Measurements from ENCODE around the gene ACSBG1.
"Not testable (repeated sequence)": the region's sequence is repeated elsewhere in the genome, so short reads cannot be mapped to it uniquely, and the experiment has no call there.

The ACSBG1 gene

DNA sequence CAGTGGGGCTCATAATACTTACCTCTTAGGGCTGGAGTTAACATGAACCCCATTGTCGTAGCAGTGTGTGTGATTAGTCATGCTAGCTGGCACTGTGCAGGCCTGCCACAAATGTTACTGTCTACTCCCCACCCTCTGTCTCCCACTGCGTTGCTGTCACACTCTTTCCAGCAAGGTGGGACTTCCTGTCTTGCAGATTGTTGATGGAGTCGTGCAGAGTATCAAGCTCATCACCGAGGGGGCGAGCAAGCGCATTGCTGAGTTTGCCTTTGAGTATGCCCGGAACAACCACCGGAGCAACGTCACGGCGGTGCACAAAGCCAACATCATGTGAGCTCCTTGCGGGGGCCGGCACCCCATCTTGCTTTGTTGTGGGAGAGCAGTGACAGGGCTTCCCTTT lies 72.3 kb downstream of the ACSBG1 start:
- peak in 5 of 6 experiments; percentile 11 to 41 (median 18) for DNase-seq

DNA sequence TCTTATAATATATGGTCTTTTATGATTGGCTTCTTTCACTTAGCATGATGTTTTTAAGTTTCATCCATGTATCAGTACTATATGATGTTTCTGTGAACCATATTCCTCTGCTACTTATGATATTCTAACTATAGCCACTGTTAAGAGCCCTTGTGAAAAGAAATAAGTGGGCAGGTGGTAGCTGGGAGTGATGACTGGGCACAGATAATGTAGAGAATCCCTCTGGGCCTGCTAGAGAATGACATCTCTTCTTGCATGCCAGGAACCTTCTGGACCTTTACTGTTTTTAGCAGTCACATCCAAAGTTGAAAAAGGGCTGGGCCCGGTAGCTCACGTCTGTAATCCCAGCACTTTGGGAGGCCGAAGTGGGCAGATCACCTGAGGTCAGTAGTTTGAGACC lies 75.0 kb downstream of the ACSBG1 start:
- no peak for DNase-seq

DNA sequence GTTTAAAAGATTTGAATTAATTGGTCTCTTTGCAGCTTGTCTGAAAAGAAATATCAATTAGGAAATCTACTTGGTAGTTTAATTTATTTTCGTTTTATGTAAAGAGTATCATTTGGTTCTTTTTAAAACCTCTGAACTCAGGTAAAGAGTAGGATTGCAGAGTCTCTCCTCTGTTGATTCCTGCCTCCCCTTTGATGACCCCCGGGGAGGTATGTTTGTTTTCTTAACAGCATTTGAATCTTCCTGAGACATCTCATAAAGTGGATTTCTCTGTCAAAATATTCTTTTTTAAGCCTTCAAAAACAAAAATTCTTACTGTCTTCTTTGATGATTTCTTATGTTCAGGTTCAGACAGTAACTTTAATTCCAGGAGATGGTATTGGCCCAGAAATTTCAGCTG lies 77.2 kb downstream of the ACSBG1 start:
- DNase-seq = no peak

DNA sequence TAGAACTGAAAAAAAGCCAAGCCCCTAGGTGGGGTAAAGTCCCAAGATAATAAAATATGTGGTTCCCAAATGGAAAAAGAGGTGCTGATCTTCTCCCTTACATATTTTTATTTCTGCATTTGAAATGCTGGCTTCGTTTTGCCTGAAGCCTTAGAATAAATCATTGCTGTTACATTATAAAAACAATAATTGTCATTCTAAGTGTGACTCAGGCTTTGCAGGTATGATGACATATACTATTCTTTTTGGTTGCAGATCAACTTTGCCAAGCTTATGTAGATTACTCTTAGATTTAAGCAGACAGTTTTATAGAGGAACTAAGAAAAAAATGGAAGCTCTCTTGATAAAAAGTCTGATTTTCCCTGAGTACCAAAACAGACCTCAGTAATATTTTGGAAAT lies 77.7 kb downstream of the ACSBG1 start:
- DNase-seq = no peak

DNA sequence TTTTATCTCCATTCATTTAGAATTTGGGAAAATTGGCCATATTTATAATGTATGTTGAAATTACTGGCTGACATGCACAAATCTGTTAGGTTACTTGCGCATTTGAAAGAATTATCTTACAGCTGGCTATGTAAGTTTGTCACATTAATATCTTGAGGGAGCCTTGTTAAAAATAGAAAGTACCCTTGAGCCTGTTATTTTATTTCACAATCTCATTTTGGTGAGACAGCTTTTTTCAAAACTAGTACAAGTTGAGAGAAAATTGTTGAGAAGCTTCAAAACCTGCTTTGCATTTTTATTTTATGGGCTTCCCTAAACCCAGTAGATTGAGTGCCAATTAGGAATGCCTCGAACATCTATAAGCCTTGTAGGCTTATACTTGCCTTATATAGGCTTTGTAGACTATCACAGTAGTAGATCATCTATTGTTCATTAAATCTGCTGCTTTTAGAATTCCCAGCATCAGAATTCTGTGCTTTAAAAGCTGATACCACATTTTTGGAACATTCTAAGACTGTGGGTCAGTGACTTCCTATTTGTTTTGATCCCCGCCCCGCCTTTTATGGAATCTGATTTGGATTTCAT lies 78.9 kb downstream of the ACSBG1 start:
- no peak for DNase-seq

DNA sequence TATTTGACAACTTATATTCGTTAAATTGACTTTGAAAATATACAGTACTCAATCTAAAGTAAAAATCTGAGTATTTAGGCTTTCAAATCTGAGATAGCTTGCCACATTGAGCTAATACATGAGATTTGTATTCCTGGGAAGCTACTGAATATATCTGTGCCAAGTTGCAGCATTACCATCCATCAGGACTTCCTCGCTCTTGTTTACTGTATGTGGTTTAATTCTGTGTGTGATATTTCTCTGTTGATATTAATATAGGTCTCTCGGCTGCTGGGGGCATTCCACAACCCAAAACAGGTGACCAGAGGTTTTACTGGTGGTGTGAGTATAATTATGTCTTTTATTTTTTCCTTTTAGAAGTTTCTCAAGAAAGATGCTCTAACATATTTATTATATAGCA lies 79.4 kb downstream of the ACSBG1 start:
- no peak for DNase-seq

DNA sequence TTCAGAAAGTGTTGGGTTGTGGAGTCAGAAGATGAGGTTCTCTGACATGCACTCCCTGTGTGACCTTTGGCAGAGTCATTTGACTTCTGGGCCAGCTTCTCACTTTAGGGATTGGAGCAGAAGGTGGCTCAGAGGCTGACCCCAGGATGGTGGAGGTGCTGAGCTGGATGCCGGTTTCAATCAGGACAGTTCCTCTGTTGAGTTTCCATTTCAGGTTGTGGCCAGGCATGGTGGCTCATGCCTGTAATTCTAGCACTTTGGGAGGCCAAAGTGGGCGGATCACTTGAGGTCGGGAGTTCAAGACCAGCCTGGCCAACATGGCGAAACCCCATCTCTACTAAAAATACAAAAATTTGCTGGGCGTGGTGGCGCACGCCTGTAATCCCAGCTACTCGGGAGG lies 83.3 kb downstream of the ACSBG1 start:
- DNase-seq = not testable (repeated sequence)

DNA sequence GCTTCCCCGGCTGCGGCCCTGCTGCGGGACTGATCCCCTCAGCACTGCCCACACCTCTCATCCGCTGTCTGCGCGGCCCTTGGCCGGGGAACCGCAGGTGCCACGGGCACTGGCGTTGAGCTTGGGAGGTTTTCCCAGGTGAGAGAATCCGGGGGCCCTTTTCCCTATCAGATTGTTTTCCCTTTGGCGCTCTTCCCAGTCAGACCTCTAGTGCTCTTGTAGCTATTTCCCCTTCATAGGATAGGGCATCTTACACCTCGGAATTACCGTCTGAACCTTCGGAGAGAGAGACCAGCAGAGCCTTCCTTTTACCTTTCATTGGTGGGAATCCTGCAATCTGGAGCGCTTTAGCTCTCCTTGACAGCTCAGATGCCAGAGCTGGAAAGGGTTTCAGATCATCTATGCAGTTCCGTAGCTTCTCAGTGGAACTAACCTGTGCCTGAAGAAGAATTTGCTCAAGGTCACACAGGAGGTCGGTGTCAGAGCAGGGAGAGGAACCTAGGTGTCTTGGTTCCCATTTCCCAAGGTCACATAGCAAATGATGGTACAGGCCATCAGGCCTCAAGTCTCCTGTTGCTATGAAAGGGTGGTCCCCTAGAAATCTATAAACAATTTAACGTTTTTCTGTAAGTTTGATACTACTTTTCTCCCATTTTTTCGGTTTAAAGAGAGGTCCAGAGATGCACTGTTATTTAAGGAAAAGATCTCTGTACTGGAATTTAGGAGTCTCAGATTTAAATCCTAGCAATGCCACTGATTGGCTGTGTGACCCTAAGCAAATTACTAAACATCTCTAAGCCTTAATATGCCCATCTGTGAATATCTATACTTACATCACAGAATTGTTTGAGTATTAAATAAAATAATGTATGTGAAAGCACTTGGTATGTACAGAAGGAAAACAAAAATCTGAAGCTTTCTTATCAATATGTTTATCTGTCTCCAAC lies 84.3 kb downstream of the ACSBG1 start:
- DNase-seq = no peak

DNA sequence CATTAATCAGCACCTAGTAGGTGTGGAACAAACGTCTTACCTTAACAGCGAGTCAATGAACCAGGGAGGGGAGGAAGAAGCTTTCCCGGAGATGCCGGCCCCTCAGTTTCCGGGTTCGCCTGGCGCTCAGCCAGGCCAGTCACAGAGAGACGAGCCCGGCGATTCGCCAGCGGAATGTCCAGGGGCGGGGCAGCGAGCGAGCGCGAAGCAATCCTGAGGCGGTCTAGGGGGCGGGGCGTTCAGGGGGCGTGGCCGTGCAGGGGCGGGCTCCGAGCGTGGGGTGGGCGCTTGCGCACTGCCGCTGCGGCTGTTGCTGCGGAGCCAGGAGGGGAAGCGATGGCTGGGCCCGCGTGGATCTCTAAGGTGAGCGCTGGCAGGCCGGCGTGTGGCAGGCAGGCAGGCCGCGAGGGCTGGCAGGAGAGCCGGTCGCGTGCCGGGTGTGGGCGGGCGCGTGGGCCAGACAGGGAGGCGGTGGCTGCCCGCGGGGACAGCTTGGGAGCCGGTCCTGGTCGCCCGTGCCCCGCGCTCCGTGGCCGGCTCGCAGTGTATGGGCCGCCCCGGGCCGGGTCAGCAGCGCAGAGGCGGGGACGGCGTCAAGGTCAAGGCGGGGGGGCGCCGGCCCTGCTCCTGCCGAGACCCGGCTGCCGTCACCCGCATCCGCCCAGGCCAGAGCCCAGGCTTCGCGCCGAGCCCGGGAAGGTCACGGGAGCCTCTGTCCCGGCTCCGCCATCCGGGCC lies 85.1 kb downstream of the ACSBG1 start, which contains the start of gene IDH3A:
IDH3A (plus strand) TSS at position 295 of the 737 bp plus-strand sequence; CDS start at position 337, 42 bp downstream.
- peak; percentile 98 to 100 (median 99) for DNase-seq

DNA sequence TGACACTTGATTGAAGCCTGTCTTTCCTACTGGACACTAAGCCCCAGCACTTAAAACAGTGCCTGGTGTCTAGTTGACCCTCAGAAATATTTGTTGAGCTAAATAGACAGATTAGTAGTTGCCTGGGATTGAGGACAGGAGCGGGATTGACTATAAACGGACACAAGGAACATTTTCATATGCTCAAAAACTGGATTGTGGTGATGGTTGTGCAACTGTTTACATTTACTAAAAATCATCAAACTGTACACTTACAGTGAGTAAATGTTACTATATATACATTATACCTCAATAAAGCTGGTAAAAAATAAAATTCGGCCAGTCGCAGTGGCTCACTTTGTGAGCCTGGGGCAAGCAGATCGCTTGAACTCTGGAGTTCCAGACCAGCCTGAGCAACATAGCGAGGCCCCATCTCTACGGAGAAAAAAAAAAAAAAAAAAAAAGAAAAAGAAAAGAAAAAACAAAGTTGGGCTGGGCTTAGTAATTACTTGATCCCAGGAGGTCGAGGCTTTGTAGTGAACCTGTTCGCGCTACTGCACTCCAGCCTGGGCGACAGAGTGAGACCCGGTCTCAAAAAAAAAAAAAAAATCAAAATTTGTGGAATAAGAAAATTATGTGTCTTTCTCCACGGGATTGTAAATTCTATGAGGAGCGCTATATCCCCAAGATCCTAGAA lies 85.8 kb downstream of the ACSBG1 start:
- no peak for DNase-seq

DNA sequence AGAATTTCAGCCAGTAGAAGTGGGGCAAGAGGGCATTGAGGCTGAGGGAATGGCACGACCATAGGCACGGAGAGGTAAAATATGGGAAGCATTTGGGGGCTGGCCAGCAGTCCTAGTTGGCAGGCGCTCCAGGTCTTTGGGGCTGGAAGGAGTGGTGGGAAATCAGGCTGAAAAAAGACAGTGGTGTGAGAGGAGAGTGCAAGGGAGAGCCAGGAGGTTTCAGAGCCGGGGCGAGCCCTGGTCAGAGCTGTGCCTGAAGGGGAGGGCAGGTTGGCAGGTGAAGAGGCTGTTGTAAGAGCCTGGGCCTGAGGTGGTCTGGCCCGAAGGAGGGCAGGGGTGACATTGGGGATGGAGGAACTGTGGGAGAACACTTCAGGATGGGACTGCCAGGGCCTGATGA lies 86.8 kb downstream of the ACSBG1 start:
- DNase-seq = no peak

DNA sequence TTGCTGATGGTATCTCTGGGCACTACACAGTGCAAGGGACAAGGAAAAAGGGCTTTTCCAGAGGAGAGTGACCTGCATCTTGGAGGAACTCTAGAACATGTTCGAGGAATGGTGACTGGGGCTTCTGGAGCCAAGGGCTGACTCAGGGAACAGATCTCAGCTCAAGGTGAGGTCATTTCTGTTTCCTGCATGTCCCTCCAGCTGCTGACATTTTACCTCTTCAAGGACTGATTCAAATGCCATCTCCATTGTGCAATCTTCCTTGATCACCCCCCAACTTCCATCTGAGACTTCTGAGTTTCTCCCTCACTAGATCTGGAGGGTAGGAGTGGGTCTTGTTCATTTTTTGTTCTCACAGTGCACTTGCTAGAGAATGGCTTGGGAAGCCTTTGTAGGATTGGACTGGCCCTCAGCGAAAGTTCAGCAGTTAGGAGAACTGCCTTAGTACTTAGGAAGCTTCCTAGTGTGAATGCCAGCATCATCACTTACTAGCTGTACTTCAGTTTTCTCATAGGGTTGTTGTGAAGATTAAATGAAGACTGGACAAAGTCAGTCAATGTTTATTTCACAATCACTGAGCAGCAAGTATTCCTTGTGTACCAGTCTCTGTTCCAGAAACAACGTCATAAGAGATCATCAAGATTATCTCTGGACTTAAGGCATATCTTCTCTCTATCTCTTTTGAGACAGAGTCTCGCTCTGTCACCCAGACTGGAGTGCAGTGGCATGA lies 87.8 kb downstream of the ACSBG1 start:
- no peak for DNase-seq

DNA sequence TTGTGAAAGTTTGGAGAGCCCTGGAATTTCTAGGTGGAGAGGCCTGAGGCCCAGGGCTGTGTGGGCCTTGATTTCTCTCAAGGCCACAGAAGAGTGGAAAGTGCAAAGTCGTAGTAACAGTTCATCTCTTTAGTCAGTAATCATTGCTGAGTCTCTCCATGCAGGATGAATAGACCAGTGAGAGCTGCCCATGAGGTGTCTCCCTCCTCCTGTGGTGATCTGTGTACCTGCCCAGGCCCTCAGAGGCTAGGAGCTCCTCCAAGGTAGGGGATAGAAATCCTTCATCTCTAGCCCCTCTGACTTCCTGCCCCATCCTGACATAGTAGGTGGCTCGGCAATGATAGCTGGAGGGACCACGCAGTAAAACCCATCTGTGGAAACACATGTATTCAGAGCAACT lies 92.0 kb downstream of the ACSBG1 start:
- DNase-seq = no peak

DNA sequence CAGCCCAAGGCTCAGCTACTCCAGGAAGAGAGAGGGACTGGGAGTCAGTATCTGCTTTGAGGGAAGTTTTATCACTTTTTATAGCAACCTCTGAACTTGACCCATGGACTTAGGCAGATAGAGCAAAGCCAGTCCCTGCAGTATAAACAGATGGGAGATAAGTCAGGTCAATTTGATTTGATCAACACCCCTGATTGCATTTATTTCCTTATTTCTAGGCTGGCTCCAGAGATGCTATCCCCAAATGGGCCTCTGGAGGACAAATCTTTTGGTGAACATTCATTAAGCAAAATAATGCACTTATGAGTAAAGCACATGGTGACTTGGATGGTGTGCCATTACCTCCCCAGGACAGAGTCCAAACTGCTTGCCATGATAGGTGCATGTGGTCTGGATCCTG lies 94.1 kb downstream of the ACSBG1 start:
- DNase-seq = no peak

DNA sequence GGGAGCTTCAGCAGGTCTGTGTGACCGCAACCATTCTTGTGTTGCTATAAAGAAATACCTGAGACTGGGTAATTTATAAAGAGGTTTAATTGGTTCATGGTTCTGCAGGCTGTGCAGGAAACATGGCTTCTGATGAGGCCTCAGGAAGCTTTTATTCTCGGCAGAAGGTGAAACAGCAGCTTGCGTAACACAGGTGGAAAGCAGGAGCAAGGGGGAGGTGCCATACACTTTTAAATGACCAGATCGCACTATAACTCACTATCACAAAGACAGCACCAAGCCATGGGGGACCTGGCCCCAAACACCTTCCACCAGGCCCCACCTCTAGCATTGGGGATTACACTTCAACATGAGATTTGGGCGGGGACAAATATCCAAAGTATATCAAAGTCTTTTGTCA lies 94.8 kb downstream of the ACSBG1 start:
- no peak for DNase-seq

DNA sequence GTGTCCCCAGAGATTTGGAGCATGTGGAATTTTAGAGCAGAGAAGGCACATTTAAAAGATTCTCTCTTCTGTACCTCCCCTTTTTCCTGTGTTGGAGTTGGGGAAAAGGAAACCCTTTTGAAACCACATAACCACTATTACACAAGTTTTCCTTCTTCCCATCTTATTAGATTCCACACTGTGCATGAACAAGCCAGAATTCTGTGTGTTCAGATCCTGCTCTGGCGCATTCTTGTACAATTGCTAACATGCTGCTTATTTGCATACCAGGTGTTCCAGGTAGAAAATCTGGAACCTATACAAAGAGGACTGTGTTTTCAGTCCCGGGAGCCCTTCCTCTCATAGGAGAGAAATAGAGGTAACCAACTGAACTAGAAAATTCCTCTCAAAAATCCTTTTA lies 100.6 kb downstream of the ACSBG1 start:
- no peak for DNase-seq

DNA sequence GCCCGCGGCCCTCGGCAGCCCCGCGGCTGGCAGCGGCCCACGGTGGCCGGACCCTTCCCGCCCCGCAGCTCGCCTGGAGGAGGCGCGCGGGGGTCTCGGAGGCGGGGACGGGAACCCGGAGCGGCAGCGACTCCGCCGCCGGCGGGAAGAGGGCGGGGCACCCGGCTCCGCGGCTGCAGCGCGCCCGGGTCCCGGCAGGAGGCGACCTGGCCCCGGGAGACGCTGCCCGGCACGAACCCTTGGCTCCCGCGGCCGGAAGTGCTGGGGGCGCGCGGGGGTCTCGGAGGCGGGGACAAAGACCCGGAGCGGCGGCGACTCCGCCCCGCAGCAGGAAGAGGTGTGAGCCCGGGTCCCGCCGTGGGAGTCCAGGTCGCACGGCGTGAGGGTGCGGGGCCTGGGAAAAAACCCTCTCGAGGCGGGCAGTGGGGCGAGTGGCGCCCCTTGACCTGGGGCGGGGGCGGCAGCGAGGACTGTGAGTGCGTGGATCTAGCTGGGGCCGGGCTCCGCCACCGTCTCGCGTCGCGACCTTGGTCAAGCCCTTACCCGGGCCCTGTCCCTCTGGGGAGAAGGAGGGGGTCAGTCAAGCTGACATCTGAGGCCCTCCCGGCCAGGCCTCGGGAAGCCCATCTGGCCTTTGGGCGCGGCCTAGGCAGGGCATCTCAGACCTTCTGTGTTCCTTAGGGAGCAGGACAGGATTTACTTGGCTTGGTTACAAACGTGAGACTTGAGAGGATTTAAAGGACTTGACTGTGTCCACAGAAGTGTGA lies 102.9 kb downstream of the ACSBG1 start, which contains the start of gene CIB2:
CIB2 (minus strand) TSS at position 151 of the 767 bp plus-strand sequence. CDS start 230 bp downstream, outside the sequence.
- DNase-seq = peak; percentile 62 to 78 (median 74)

DNA sequence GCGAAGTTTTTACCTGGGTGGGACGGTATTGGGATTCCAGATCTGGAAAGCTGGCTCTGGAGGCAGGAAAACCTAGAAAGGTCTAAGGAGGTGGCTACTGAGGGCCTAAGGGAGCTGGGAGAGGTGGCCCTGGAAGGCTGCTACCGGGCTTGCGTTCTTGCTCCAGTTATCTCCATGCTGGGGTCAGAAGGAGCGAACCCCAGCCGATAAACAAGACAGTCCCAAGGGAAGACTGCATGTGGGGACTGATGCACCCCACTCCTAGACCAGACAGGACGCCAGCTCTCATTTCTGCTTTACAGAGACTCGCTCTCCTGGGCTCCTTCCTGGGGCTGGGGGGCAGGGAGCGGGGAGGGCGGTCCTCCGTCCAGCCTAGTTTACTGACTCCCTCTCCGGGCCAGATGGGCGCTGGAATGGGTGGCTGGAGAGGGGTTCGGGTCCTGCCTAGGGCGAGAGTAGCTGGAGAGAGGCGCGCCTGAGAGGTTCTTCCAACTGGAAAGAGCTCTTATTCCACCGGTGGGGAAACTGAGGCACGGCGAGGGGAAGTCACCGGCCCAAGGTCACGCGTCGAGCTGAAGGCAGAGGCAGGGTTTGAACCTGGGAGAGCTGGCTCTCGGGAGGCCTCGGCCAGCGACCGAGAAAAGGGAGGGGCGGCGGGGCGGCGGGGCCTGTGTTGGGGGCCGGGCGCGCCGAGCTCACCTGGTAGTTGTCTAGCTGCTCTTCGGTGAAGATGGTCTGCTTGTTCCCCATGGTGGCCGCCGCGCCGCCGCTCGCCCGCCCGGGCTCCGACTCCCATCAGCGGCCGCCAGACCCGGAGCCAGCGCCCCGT lies 103.7 kb downstream of the ACSBG1 start:
- DNase-seq = peak in 3 of 6 experiments; percentile 20 to 78 (median 27)

DNA sequence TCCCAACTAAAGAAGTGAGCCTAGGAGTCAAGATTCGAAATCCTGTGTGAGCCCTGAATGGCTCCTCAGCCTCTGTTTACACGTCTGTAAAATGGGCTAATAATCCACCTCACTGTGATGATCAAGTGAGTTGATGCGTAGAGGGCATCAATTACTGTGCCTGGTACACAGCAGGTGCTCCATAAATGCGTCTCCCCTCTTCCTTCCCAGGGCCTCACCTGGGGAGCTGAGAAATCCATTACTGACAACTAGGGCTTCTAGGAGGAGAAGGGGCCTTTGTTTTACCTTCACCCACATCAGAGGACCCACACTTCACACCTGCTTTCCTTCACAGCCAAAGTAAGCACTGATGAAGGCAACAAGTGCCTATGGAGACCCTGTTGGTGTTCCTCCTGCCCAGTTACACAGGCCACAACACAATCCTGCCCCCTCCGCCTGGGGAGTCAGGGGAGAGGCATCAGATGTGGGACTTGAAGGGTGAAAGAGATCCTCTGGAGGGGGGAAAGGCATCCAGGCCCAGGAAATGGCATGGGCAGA lies 104.5 kb downstream of the ACSBG1 start:
- DNase-seq = peak in 2 of 6 experiments; percentile 20 to 31

All from stimulated activated naive CD4-positive, alpha-beta T cell (primary cell).